NCI-H2029 (cell line): ENCODE data around the gene C18orf32.
"Not testable (repeated sequence)": the region's sequence is repeated elsewhere in the genome, so short reads cannot be mapped to it uniquely, and the experiment has no call there.

Experiments used
- DNase-seq: peaks from one replicate; lab custom pipeline; 2025; lab: John Stamatoyannopoulos, UW

C18orf32 gene

DNA sequence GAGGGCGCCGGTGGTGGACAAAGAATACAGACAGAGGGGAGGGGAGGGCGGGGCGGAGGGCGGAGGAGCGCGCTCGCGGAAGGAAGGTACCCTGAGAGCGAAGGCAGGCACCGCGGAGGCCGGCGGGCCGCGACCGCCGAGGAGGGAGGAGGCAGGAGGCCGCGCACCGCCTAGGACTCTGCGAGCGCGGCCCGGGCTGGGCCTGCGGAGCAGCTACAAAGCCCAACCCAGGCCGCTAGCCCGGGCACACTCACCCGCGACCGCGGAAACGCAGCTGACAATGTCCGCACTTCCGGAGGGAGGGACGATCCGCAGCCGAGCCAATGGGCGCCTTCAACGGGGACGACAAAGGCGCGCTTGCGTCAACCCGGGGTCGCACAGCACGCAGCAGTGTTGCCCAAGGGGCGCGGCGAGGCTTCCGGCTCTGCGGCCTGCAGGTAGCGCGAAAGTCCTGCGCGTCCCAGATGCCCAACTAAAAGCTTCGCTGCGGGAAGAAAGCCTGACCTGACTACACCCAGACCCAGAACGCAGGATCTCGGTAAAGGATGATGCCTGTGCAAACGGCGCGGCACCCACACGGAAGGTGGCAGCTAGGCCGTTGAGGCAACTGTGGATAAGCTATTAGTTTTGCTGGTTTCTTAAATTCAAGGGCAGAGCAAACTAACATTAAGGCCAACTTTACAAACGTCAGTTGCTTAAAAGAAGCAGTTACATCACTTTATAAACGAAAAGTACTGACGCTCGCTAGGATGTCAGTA lies at the start of gene C18orf32:
C18orf32 (minus strand) TSS at position 282 of the 758 bp plus-strand sequence. CDS start 3,486 bp downstream, outside the sequence.
- peak; percentile 85 for DNase-seq

DNA sequence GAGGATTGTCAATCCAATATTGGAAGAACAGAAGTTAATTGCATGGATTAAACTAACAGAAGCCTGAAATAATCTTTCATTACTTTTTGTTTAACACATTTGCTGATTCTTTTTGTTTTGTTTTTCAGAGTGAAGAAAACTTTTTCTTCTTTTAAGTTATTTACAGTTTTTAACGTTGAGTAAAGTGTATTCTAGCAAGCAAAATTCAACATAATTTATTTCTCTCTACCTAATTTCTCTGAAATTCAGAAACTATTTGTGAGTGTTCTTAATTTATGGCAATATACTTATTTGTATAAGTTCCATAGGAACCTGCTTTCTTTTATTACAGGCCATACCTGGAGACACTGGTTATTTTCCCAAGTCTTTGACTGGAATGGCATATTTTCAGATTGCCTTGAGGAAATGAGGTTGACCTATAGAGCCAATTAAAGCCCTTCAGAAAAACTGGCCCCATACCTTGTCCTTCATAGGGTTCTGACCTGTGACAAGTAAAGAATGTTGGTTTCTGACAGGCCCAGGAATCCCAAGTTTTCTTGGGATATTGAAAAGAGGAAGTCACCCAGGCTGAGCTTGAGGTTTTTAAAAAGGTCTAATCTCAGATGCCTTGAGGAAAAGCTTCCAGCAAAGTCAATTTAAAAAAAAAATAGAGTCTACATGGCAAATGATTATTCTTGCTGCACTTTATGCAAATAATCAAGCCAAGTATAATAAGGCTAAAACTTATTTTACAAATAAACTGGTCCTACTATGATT lies 48.0 kb upstream of the C18orf32 start:
- no peak for DNase-seq

GRCh38 chr18:49531678-49532153 lies 44.7 kb upstream of the C18orf32 start:
- no peak for DNase-seq

DNA sequence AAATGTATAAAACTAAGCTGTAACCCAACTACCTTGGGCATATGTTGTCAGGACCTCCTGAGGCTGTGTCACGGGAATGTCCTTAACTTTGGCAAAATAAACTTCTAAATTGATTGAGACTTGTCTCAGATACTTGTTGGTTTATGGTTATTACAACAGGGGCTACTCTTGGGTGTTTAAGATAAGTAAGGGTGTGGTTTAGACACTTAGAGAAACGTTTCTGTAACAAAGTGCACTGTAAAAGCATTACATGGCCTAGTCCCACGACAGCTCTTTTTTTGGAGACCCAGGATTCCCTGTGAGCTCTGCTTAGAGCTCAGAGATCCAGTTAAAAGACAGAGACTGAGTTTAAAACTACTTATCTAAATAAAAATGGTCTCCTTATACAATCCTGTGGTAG lies 42.6 kb upstream of the C18orf32 start:
- no peak for DNase-seq

DNA sequence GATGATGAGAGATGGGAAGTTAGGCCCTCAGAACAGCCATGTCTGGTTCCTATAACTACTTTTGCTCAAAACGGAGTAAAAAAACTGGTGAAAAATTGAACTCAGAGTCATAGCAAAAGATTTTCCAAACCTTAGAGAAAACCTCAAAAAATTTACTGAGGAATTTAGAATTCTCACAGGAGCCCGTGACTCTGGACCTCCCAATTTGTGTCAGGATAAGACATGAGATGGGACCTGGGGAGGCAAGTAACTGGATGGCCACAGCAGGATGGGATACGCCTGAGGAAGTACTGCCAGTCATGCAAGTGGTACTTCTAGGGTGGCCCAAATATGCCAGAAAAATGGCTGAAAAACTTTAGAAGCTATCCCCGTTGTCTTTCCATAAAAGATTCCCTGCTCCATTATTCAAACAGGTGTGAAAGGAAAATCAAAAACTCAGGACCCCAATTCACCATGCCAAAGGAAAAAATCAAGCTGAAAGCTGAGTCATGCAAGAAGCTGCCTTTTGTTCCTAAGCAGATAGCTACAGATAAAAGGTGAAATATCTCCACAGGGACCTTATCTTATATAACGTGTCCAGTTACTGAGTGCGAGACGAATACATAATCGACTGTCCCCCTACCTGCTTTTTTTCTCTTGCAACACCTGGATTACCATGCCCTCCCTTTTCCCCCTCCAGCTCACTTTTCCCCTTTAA lies 40.7 kb upstream of the C18orf32 start:
- DNase-seq, result no peak

DNA sequence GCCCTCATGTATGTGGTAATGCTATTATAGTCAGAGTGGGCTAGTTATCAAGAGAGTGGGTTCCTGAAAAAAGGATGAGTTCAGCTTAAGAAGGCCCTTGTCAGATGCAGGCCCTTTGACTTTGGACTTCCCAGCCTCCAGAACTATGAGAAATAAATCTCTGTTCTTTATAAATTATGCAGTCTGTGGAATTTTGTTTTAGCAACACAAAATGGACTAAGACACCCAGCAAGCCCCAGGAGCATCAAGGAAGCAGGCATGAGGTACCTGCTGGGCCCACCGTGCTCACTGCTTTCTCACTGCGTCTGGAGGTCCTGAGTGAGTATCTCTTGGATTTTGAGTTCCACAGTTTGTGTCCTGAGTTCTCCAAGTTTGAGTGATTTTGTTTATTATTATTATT lies 38.9 kb upstream of the C18orf32 start:
- no peak for DNase-seq

- DNase-seq, result no peak
Observed at GRCh38 chr18:49524951-49525350, 37.9 kb upstream of the C18orf32 start.

DNA sequence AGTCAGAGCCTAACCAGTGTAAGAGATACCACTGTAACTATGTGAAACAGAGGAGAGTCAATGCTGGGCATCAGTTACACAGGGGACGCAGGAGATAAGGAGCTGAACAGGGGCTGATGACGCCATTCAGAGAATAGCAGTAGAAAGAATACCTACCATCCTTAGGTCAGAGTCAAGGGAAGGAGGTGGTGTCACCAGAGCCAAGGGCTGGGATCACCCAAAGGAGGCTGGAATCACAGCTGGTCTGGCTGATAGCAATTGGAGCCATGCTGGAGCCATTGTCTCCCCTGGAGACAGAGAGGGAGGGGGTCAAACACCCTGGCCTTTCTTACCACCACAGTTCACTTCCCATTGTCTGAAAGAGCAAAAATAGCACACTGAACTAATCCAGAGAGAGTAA lies 37.3 kb upstream of the C18orf32 start:
- DNase-seq, result no peak

DNA sequence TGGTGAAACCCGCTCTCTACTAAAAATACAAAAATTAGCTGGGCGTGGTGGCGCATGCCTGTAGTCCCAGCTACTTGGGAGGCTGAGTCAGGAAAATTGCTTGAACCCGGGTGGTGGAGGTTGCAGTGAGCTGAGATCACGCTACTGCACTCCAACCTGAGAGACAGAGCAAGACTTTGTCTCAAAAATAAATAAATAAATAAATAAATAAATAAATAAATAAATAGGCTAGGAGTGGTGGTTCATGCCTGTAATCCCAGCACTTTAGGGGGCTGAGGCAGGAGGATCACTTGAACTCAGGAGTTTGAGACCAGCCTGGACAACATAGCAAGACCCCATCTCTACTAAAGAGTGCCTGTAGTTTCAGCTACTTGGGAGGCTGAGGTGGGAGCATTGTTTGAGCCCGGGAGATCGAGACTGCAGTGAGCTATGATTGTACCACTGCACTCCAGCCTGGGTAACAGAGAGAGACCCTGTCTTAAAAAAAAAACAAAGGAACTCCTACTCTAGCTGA lies 36.6 kb upstream of the C18orf32 start:
- DNase-seq, result not testable (repeated sequence)

DNA sequence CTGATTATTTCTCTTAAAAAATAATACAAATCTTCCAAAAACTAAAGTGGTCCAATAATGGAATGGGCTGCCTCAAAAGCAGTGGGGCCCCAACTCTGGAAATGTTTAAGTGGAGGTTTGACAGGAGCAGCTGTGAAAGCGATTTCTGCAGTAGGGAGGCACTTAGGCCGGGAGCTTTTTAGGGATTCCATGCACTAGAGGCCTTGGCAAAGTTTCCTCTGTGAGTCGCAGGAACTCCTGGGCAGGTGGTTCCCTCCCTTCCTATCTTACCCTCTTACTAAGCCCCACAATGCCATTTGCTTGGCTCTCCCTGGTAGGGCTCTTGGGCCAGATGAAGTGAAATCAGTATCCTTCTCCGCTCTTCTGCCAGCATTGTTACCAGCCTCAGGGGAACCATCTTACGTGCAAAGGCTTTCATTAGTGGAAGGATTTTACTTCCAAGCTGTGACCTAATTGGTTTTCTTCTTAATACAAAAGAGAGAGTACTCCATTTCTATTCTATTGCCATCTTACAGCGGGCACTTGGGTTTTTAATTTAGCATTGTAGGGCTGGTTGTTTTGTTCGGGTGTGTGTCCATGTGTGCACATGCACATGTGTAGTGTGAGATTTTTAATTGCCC lies 34.3 kb upstream of the C18orf32 start:
- no peak for DNase-seq

DNA sequence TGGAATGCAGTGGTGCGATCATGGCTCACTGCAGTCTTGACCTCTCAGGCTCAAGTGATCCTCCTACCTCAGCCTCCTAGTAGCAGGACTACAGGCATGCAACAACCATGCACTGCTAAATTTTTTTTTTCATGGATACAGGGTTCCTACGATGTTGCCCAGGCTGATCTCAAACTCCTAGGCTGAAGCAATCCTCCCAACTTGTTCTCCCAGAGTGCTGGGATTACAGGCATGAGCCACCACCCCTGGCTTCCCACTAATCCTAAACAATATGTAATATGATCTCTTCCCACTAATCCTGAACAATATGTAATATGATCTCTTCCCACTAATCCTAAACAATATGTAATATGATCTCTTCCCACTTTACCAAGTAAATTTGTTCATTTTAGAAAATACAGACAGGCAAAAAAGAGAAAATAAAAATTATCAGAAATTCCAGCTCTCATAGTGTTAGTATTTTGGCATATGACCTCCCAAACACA lies 33.7 kb upstream of the C18orf32 start:
- peak; percentile 18 for DNase-seq

GRCh38 chr18:49519101-49519971 lies 32.3 kb upstream of the C18orf32 start:
- no peak for DNase-seq

DNA sequence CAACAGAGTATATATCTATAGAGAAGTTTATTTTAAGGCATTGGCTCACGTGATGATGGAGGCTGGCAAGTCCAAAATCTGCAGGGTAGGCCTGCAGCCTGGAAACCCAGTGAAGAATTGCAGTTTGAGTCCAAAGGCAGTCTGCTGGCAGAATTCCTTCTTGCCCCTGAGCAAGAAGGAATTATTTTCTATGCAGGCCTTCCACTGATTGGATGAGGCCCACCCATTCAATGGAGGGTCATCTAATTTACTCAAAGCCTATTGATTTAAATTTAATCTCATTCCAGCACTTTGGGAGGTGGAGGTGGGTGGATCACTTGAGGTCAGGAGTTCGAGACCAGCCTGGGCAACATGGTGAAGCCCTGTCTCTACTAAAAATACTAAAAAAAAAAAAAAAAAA lies 30.4 kb upstream of the C18orf32 start:
- DNase-seq, result no peak

- DNase-seq, result no peak
Observed at GRCh38 chr18:49515516-49515915, 28.5 kb upstream of the C18orf32 start.

GRCh38 chr18:49515003-49515402 lies 28.0 kb upstream of the C18orf32 start:
- not testable (repeated sequence) for DNase-seq

- DNase-seq, result no peak
Observed at GRCh38 chr18:49514577-49514976, 27.5 kb upstream of the C18orf32 start.

DNA sequence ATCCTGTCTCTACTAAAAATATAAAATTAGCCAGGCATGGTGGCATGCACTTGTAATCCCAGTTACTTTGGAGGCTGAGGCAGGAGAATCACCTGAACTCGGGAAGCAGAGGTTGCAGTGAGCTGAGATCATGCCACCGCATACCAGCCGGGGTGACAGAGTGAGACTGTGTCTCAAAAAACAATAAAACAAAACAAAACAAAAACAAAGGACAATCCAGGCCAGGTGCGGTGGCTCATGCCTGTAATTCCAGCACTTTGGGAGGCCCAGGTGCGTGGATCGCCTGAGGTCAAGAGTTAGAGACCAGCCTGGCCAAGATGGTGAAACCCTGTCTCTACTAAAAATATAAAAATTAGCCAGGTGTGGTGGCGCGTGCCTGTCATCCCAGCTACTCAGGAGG lies 25.8 kb upstream of the C18orf32 start:
- DNase-seq, result not testable (repeated sequence)

DNA sequence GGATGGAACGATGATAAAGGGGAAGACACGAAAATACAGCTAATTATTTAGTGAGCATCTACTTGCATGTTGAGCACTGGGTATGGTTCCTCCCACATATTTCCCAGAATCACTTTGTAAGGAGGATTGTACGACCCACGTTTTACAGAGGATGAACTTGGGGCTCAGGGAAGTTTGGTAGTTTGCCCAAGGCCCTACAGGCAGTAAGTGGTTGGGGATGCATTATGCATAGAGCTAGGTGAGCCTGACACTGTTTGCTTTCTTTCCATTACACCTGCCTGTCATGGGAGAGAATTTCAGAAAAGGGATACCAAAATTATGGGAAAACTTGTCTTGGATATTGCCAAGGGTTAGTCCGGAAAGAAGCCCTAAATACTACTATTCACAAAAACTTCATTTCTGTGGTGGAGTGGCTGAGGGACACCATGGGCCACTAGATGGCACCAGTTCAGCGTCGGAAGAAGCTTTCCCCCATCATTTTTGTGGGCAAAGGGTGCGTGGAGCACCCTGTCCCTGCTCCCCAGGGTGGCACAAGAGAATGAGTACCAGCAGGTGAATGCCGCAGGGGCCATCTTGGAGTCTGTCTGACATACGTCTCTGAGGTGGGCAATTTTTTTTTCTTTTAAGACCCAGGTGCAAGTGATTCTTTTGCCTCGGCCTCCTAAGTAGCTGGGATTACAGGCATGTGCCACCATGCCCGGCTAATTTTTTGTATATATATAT lies 23.5 kb upstream of the C18orf32 start:
- DNase-seq, result peak; percentile 47

GRCh38 chr18:49506438-49506837 lies 19.4 kb upstream of the C18orf32 start:
- not testable (repeated sequence) for DNase-seq

- DNase-seq, result no peak
Observed at GRCh38 chr18:49503931-49504330, 16.9 kb upstream of the C18orf32 start.
